ENCODE data around the gene CRCP.
"Not testable (repeated sequence)": the region's sequence is repeated elsewhere in the genome, so short reads cannot be mapped to it uniquely, and the experiment has no call there.

DNA sequence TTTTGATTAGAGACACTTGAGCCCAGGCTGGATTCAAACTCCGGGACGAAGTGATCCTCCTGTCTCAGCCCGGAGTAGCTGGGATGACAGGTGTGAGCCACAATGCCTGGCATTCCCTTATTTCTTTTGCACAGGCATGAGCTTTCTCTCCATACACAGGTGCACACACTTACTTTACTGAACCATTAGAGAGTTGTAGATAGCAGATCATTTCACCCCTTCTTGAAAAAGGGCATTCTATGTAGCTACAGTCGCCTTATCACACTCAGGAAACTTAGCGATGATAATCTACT lies 9.9 kb downstream of the CRCP start:
- TF ChIP-seq, protein P1, sequence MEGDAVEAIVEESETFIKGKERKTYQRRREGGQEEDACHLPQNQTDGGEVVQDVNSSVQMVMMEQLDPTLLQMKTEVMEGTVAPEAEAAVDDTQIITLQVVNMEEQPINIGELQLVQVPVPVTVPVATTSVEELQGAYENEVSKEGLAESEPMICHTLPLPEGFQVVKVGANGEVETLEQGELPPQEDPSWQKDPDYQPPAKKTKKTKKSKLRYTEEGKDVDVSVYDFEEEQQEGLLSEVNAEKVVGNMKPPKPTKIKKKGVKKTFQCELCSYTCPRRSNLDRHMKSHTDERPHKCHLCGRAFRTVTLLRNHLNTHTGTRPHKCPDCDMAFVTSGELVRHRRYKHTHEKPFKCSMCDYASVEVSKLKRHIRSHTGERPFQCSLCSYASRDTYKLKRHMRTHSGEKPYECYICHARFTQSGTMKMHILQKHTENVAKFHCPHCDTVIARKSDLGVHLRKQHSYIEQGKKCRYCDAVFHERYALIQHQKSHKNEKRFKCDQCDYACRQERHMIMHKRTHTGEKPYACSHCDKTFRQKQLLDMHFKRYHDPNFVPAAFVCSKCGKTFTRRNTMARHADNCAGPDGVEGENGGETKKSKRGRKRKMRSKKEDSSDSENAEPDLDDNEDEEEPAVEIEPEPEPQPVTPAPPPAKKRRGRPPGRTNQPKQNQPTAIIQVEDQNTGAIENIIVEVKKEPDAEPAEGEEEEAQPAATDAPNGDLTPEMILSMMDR (conservative IDR thresholded peaks at IDR 0.05): not testable (repeated sequence)
- not testable (repeated sequence) for TF ChIP-seq EZH2 (IDR thresholded peaks at IDR 0.05; ENCODE audit: low read depth)

All from PC-9 (cell line).